GM12891 (cell line): ENCODE measurements around the gene LTBP1.

Experiments used
- POLR2A ChIP-seq: IDR thresholded peaks from 2 replicates; pipeline ENCODE4 v1.6.1; 2011; ENCODE audit warnings: low read depth, low read length, control low read depth
- POLR2AphosphoS5 ChIP-seq: IDR thresholded peaks from 2 replicates; pipeline ENCODE4 v1.6.1; 2011; ENCODE audit warnings: low read depth, low read length, control low read depth
- SPI1 ChIP-seq: IDR thresholded peaks from 2 replicates; pipeline ENCODE4 v1.6.1; 2011; ENCODE audit warnings: low read depth, low read length, control low read depth

GRCh38 chr2:32965523-32966171, 18.9 kb downstream of the LTBP1 start:
- TF ChIP-seq SPI1 (peak; percentile 67), POLR2A (no peak), POLR2AphosphoS5 (no peak)
